Peyer's patch (tissue), 4 donors: ENCODE data around the gene ACKR2. TPM values are rescaled to one million over a fixed set of nuclear protein-coding genes. Genes with fewer than 3 reads are reported as not detected.

ENCODE experiments used
- DNase-seq, 3 donors: peaks; one replicate each; pipeline ENCODE4 v3.0.0-alpha.2; 2017 to 2019
- H3K27ac ChIP-seq, 4 donors: fragments of 200-600 bp; sonication (generic); one replicate each; pipeline ENCODE4 v1.5.1; 2016 to 2019
- H3K27me3 ChIP-seq, 2 donors: fragments of 200-600 bp; sonication (generic); one replicate each; pipeline ENCODE4 v1.5.1; 2019
- H3K36me3 ChIP-seq, 3 donors: fragments of 200-600 bp; sonication (generic); one replicate each; pipeline ENCODE4 v1.5.1; 2016 to 2019
- H3K4me1 ChIP-seq, 4 donors: fragments of 200-600 bp; sonication (generic); one replicate each; pipeline ENCODE4 v1.5.1; 2016 to 2019
- H3K4me3 ChIP-seq, 4 donors: fragments of 200-600 bp; sonication (generic); 1 replicate in 3 of 4; 2 replicates in 1 of 4; pipeline ENCODE4 v1.5.1; 2016 to 2019; ENCODE audit warnings: mild to moderate bottlenecking in 1 of 4
- H3K9me3 ChIP-seq, 4 donors: fragments of 200-600 bp; sonication (generic); one replicate each; pipeline ENCODE4 v1.5.1; 2016 to 2019; ENCODE audit warnings: mild to moderate bottlenecking in 1 of 4
- CTCF ChIP-seq, 6 experiments: fragments of 450-650 bp in 4 of 6; fragments of 200-600 bp in 2 of 6; sonication (generic) in 1 of 6; IDR thresholded peaks; one replicate each; pipeline ENCODE4 v1.5.1; 2017 to 2019; ENCODE audit warnings: antibody characterized with exemption in 6 of 6, mild to moderate bottlenecking in 3 of 6, moderate library complexity in 1 of 6
- POLR2A ChIP-seq, 2 donors: fragments of 450-650 bp; IDR thresholded peaks; one replicate each; pipeline ENCODE4 v1.5.1; 2017; ENCODE audit warnings: antibody characterized with exemption in 2 of 2, mild to moderate bottlenecking in 2 of 2, moderate library complexity in 2 of 2
- total RNA-seq, 4 donors: library from RNA; depleted of rRNA; stranded (reverse); fragments of >200 nt; gene quantifications; one replicate each; pipeline ENCODE4 v1.1.0, GENCODE V29; 2016

ACKR2 gene
- total RNA-seq, 4 donors from 2014 or later: 0.83 to 10.1 (median 3.7) TPM

- DNase-seq: no peak
- Histone ChIP-seq H3K4me1 (peaks cover 0 to 15% (median 2%) of the 10 kb centered on the region in 4 donors), H3K36me3 (peaks cover 0 to 21% (median 0%) of the 10 kb centered on the region in 3 donors), H3K27ac (no peak overlapping the region), H3K4me3 (no peak overlapping the region), H3K9me3 (no peaks in the 10 kb centered on the region), H3K27me3 (no peaks in the 10 kb centered on the region)
- TF ChIP-seq POLR2A (IDR thresholded peaks at IDR 0.05) (no peak), CTCF (IDR thresholded peaks at IDR 0.05) (no peak)
These were observed 12.8 kb upstream of the ACKR2 start for GRCh38 chr3:42796332-42796885.

- Histone ChIP-seq H3K27me3 (no peaks in the 10 kb centered on the region), H3K4me1 (peaks cover 0 to 31% (median 6%) of the 10 kb centered on the region in 4 donors), H3K27ac (no peak overlapping the region), H3K9me3 (no peaks in the 10 kb centered on the region), H3K36me3 (no peaks in the 10 kb centered on the region), H3K4me3 (no peak overlapping the region)
- TF ChIP-seq CTCF (IDR thresholded peaks at IDR 0.05): no peak
- TF ChIP-seq POLR2A (IDR thresholded peaks at IDR 0.05): no peak
- DNase-seq: no peak
These were observed 9.9 kb upstream of the ACKR2 start for GRCh38 chr3:42799376-42799775.

GRCh38 chr3:42800251-42800650 lies 9.0 kb upstream of the ACKR2 start:
- no peaks in the 10 kb centered on the region for H3K9me3 ChIP-seq
- DNase-seq: no peak
- no peak for TF ChIP-seq POLR2A (IDR thresholded peaks at IDR 0.05)
- TF ChIP-seq CTCF (IDR thresholded peaks at IDR 0.05): no peak
- peaks cover 0 to 36% (median 6%) of the 10 kb centered on the region in 4 donors for H3K4me1 ChIP-seq
- no peaks in the 10 kb centered on the region for H3K36me3 ChIP-seq
- H3K4me3 ChIP-seq: no peak overlapping the region
- no peaks in the 10 kb centered on the region for H3K27me3 ChIP-seq
- peak overlapping the region in 1 of 4 donors; percentile 4 for H3K27ac ChIP-seq

GRCh38 chr3:42801048-42801620 lies 8.1 kb upstream of the ACKR2 start:
- H3K27ac ChIP-seq: peak overlapping the region in 2 of 4 donors; percentile 1 to 11
- no peaks in the 10 kb centered on the region for H3K27me3 ChIP-seq
- no peaks in the 10 kb centered on the region for H3K36me3 ChIP-seq
- H3K9me3 ChIP-seq: no peaks in the 10 kb centered on the region
- peaks cover 0 to 37% (median 6%) of the 10 kb centered on the region in 4 donors for H3K4me1 ChIP-seq
- peak overlapping the region in 2 of 4 donors; percentile 70 to 79 for H3K4me3 ChIP-seq
- TF ChIP-seq POLR2A (IDR thresholded peaks at IDR 0.05) (peak in 1 of 2 donors; percentile 8), CTCF (IDR thresholded peaks at IDR 0.05) (no peak)
- no peak for DNase-seq

GRCh38 chr3:42801784-42802183 lies 7.5 kb upstream of the ACKR2 start:
- Histone ChIP-seq H3K27ac (no peak overlapping the region), H3K4me3 (peak overlapping the region in 2 of 4 donors; percentile 70 to 79), H3K9me3 (no peaks in the 10 kb centered on the region), H3K36me3 (no peaks in the 10 kb centered on the region), H3K4me1 (peaks cover 0 to 37% (median 6%) of the 10 kb centered on the region in 4 donors), H3K27me3 (no peaks in the 10 kb centered on the region)
- TF ChIP-seq POLR2A (IDR thresholded peaks at IDR 0.05) (no peak), CTCF (IDR thresholded peaks at IDR 0.05) (no peak)
- no peak for DNase-seq
